Transverse colon (tissue), 4 donors: ENCODE results near the gene CASK.

Source experiments
- EP300 ChIP-seq: sonication (generic); formaldehyde crosslinking; IDR thresholded peaks from one replicate; pipeline ENCODE4 v1.6.1; 2017; ENCODE audit warnings: antibody characterized with exemption, low read depth
- POLR2A ChIP-seq: fragments of 450-650 bp; IDR thresholded peaks from one replicate; pipeline ENCODE4 v1.6.1; 2016; ENCODE audit warnings: antibody characterized with exemption, mild to moderate bottlenecking, moderate library complexity
- POLR2AphosphoS5 ChIP-seq, 3 donors: sonication (generic); formaldehyde crosslinking; IDR thresholded peaks; one replicate each; pipeline ENCODE4 v1.6.1; 2016; ENCODE audit warnings: antibody characterized with exemption in 3 of 3
- TF ChIP-seq, protein P1 (sequence below), 5 experiments: fragments of 200-600 bp in 3 of 5; fragments of 450-650 bp in 2 of 5; sonication (generic) in 3 of 5; IDR thresholded peaks; 1 replicate in 2 of 5; 2 replicates in 3 of 5; pipeline ENCODE4 v1.5.1; 2016 to 2017; ENCODE audit warnings: antibody characterized with exemption in 5 of 5, inconsistent platforms in 3 of 5, mild to moderate bottlenecking in 2 of 5, moderate library complexity in 1 of 5

DNA sequence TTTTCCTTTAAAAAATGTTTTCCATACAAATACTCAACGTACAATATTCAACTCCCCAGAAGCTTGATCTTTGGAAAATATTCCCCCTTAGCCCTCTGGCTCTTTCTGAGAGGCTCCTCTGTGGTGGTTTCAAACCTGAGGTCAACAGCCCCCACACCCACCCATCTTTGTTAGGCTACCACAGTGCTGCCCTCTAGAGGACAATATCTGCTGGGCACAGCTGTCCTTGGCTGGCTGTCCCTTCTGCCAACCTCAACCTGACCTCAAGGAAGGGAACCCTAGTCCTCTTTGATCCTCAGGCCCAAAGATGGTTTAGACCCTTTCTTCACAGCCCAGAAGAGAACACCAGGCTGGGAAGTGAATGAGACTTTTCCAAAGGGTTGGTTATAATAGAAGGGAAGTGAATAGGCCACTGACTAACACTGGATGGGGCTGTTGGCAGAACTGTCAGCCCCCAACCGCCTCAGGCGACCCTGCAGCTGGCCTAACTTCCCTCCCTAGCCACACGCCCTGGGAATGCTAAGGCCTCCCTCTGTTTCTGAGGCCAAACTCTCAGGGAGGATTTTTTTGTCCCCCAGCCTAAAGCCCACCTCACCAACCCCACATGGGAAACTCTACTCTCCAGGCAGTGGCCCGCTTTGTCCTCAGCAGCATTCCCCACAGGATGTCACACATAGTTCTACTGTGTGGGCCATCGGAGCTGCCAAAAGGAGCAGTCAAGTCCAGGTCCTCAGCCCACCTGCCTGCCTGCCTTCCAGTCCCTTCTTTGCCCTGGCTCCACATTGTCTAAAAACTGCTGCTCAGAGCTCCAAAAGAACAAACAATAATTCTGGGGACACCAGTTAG is 441.9 kb downstream of the CASK start:
- TF ChIP-seq, protein P1, sequence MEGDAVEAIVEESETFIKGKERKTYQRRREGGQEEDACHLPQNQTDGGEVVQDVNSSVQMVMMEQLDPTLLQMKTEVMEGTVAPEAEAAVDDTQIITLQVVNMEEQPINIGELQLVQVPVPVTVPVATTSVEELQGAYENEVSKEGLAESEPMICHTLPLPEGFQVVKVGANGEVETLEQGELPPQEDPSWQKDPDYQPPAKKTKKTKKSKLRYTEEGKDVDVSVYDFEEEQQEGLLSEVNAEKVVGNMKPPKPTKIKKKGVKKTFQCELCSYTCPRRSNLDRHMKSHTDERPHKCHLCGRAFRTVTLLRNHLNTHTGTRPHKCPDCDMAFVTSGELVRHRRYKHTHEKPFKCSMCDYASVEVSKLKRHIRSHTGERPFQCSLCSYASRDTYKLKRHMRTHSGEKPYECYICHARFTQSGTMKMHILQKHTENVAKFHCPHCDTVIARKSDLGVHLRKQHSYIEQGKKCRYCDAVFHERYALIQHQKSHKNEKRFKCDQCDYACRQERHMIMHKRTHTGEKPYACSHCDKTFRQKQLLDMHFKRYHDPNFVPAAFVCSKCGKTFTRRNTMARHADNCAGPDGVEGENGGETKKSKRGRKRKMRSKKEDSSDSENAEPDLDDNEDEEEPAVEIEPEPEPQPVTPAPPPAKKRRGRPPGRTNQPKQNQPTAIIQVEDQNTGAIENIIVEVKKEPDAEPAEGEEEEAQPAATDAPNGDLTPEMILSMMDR (IDR thresholded peaks at IDR 0.05), result peak in 1 of 5 experiments; percentile 28
- no peak for TF ChIP-seq POLR2AphosphoS5 (IDR thresholded peaks at IDR 0.05)
- TF ChIP-seq POLR2A, result no peak
- no peak for TF ChIP-seq EP300
